ENCODE data around the gene LRRC4B.

The LRRC4B gene

GRCh38 chr19:50510121-50510670, 58.0 kb downstream of the LRRC4B start:
- H3K4me2 ChIP-seq (ENCODE audit: low read length) = peak overlapping the region; percentile 96
- H3K4me1 ChIP-seq = peaks cover 13% of the 10 kb centered on the region
- H2AFZ ChIP-seq = peak overlapping the region; percentile 98
- no peaks in the 10 kb centered on the region for H3K36me3 ChIP-seq (ENCODE audit: control insufficient read depth, insufficient read depth, low read length)
- TF ChIP-seq, protein P1, sequence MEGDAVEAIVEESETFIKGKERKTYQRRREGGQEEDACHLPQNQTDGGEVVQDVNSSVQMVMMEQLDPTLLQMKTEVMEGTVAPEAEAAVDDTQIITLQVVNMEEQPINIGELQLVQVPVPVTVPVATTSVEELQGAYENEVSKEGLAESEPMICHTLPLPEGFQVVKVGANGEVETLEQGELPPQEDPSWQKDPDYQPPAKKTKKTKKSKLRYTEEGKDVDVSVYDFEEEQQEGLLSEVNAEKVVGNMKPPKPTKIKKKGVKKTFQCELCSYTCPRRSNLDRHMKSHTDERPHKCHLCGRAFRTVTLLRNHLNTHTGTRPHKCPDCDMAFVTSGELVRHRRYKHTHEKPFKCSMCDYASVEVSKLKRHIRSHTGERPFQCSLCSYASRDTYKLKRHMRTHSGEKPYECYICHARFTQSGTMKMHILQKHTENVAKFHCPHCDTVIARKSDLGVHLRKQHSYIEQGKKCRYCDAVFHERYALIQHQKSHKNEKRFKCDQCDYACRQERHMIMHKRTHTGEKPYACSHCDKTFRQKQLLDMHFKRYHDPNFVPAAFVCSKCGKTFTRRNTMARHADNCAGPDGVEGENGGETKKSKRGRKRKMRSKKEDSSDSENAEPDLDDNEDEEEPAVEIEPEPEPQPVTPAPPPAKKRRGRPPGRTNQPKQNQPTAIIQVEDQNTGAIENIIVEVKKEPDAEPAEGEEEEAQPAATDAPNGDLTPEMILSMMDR (IDR thresholded peaks at IDR 0.05) = no peak
- no peaks in the 10 kb centered on the region for H3K9me3 ChIP-seq (ENCODE audit: control insufficient read depth, low read length)
- H3K27me3 ChIP-seq (ENCODE audit: control insufficient read depth, insufficient read depth, low read length) = no peaks in the 10 kb centered on the region
- H3K27ac ChIP-seq = peak overlapping the region; percentile 80
- H3K9ac ChIP-seq = no peak overlapping the region
- peak overlapping the region; percentile 86 for H3K4me3 ChIP-seq (ENCODE audit: low read depth, low read length)
- no peaks in the 10 kb centered on the region for H3K79me2 ChIP-seq

- Histone ChIP-seq H3K4me3 (ENCODE audit: low read depth, low read length) (no peak overlapping the region), H3K27me3 (ENCODE audit: control insufficient read depth, insufficient read depth, low read length) (no peaks in the 10 kb centered on the region), H3K27ac (no peak overlapping the region), H3K36me3 (ENCODE audit: control insufficient read depth, insufficient read depth, low read length) (no peaks in the 10 kb centered on the region), H3K9me3 (ENCODE audit: control insufficient read depth, low read length) (no peaks in the 10 kb centered on the region), H3K4me2 (ENCODE audit: low read length) (no peak overlapping the region), H3K79me2 (no peaks in the 10 kb centered on the region), H3K9ac (no peak overlapping the region), H2AFZ (no peak overlapping the region), H3K4me1 (peaks cover 12% of the 10 kb centered on the region)
- TF ChIP-seq, protein P1 (IDR thresholded peaks at IDR 0.05) = no peak
These were observed 58.9 kb downstream of the LRRC4B start for GRCh38 chr19:50509366-50509765.

GRCh38 chr19:50508843-50509190, 59.4 kb downstream of the LRRC4B start:
- no peak overlapping the region for H3K27ac ChIP-seq
- no peaks in the 10 kb centered on the region for H3K79me2 ChIP-seq
- no peaks in the 10 kb centered on the region for H3K36me3 ChIP-seq (ENCODE audit: control insufficient read depth, insufficient read depth, low read length)
- H3K27me3 ChIP-seq (ENCODE audit: control insufficient read depth, insufficient read depth, low read length) = no peaks in the 10 kb centered on the region
- H3K4me3 ChIP-seq (ENCODE audit: low read depth, low read length) = no peak overlapping the region
- peaks cover 10% of the 10 kb centered on the region for H3K4me1 ChIP-seq
- TF ChIP-seq, protein P1 (IDR thresholded peaks at IDR 0.05) = no peak
- no peak overlapping the region for H3K4me2 ChIP-seq (ENCODE audit: low read length)
- no peak overlapping the region for H3K9ac ChIP-seq
- H2AFZ ChIP-seq = no peak overlapping the region
- no peaks in the 10 kb centered on the region for H3K9me3 ChIP-seq (ENCODE audit: control insufficient read depth, low read length)

DNA sequence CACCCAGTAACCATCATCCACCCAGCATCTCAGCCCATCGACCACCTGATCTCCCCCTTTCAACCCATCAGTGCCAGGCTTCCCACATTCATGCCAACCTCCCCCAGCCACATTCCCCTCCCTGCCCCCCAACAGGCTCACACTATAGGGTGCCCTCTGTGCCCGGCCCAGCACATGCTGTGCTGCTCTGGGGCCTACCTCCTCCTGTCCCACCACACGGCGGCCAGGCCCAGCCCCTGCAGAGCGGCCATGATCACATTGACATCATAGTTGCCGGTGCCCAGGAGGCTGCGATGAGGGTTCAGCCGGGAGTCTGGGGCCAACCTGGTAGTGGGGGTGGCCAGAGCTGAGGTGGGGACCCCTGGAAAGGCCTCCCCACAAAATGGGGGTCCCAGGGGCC, 60.9 kb downstream of the LRRC4B start:
- H3K4me3 ChIP-seq (ENCODE audit: low read depth, low read length) = no peak overlapping the region
- no peaks in the 10 kb centered on the region for H3K9me3 ChIP-seq (ENCODE audit: control insufficient read depth, low read length)
- H2AFZ ChIP-seq = no peak overlapping the region
- no peaks in the 10 kb centered on the region for H3K27me3 ChIP-seq (ENCODE audit: control insufficient read depth, insufficient read depth, low read length)
- H3K79me2 ChIP-seq = no peaks in the 10 kb centered on the region
- H3K36me3 ChIP-seq (ENCODE audit: control insufficient read depth, insufficient read depth, low read length) = no peaks in the 10 kb centered on the region
- peaks cover 6% of the 10 kb centered on the region for H3K4me1 ChIP-seq
- H3K27ac ChIP-seq = no peak overlapping the region
- H3K4me2 ChIP-seq (ENCODE audit: low read length) = no peak overlapping the region
- TF ChIP-seq, protein P1 (IDR thresholded peaks at IDR 0.05) = no peak
- H3K9ac ChIP-seq = no peak overlapping the region

GRCh38 chr19:50506700-50507099, 61.5 kb downstream of the LRRC4B start:
- Histone ChIP-seq H3K9me3 (ENCODE audit: control insufficient read depth, low read length) (no peaks in the 10 kb centered on the region), H3K79me2 (no peaks in the 10 kb centered on the region), H3K4me3 (ENCODE audit: low read depth, low read length) (no peak overlapping the region), H3K27me3 (ENCODE audit: control insufficient read depth, insufficient read depth, low read length) (no peaks in the 10 kb centered on the region), H3K4me1 (peaks cover 6% of the 10 kb centered on the region), H3K27ac (no peak overlapping the region), H3K9ac (no peak overlapping the region), H3K4me2 (ENCODE audit: low read length) (no peak overlapping the region), H2AFZ (no peak overlapping the region), H3K36me3 (ENCODE audit: control insufficient read depth, insufficient read depth, low read length) (no peaks in the 10 kb centered on the region)
- TF ChIP-seq, protein P1 (IDR thresholded peaks at IDR 0.05) = no peak
